Measurements from ENCODE around the gene SNX24. TPM values are rescaled to one million over a fixed set of nuclear protein-coding genes. Genes with fewer than 3 reads are reported as not detected.

The SNX24 gene
- total and polyA plus RNA-seq, 2 experiments from 2014 or later: 18.0 to 27.5 TPM

- TF ChIP-seq REST (IDR thresholded peaks at IDR 0.05; ENCODE audit: unreplicated experiment): no peak
Observed at GRCh38 chr5:122907276-122907675, 61.9 kb downstream of the SNX24 start (continued).

- Histone ChIP-seq H3K4me2 (no peak overlapping the region), H2AFZ (no peak overlapping the region), H3K36me3 (ENCODE audit: insufficient read depth) (no peaks in the 10 kb centered on the region), H4K20me1 (replicated peaks; ENCODE audit: insufficient read depth) (no peaks in the 10 kb centered on the region), H3K79me2 (replicated peaks; ENCODE audit: insufficient read depth) (no peaks in the 10 kb centered on the region), H3K27ac (ENCODE audit: low read depth) (no peak overlapping the region), H3F3A (replicated peaks; ENCODE audit: low read depth) (no peaks in the 10 kb centered on the region), H3K27me3 (ENCODE audit: insufficient read depth) (no peaks in the 10 kb centered on the region), H3K4me1 (ENCODE audit: insufficient read depth) (no peaks in the 10 kb centered on the region), H3K4me3 (no peak overlapping the region), H3K9me2 (ENCODE audit: insufficient read depth) (no peaks in the 10 kb centered on the region)
- peaks cover 6% of the 10 kb centered on the region; the same call in 2 of the 3 replicates for H3K9me3 Mint-ChIP-seq
- no peak for ATAC-seq
- H3K4me1 Mint-ChIP-seq: peaks cover 5% of the 10 kb centered on the region; the same call in 2 of the 3 replicates
- H3K4me3 Mint-ChIP-seq: no peak overlapping the region
- DNase-seq (ENCODE audit: low spot score): no peak
- no peak overlapping the region for H3K27ac Mint-ChIP-seq
- TF ChIP-seq ZNF331 (CRISPR knock-in tag; IDR thresholded peaks at IDR 0.05; ENCODE audit: low read depth) (no peak), POLR2AphosphoS5 (IDR thresholded peaks at IDR 0.05; ENCODE audit: low read depth) (no peak), ZNF114 (CRISPR knock-in tag; IDR thresholded peaks at IDR 0.05) (no peak), EZH2 (IDR thresholded peaks at IDR 0.05; ENCODE audit: low read depth, unreplicated experiment) (no peak)
- H3K27me3 Mint-ChIP-seq (ENCODE audit: insufficient read depth, low read depth, poor library complexity): peaks cover 2% of the 10 kb centered on the region
- peaks cover 4% of the 10 kb centered on the region; the same call in 2 of the 3 replicates for H3K36me3 Mint-ChIP-seq (ENCODE audit: low read depth)
Observed at GRCh38 chr5:122908108-122908507, 62.7 kb downstream of the SNX24 start.

GRCh38 chr5:122908662-122909061 is 63.2 kb downstream of the SNX24 start:
- Histone ChIP-seq H3F3A (replicated peaks; ENCODE audit: low read depth) (no peaks in the 10 kb centered on the region), H3K4me2 (no peak overlapping the region), H3K36me3 (ENCODE audit: insufficient read depth) (no peaks in the 10 kb centered on the region), H3K27ac (ENCODE audit: low read depth) (no peak overlapping the region), H2AFZ (no peak overlapping the region), H3K9me2 (ENCODE audit: insufficient read depth) (no peaks in the 10 kb centered on the region), H3K27me3 (ENCODE audit: insufficient read depth) (no peaks in the 10 kb centered on the region), H3K4me3 (no peak overlapping the region), H3K4me1 (ENCODE audit: insufficient read depth) (no peaks in the 10 kb centered on the region), H3K79me2 (replicated peaks; ENCODE audit: insufficient read depth) (no peaks in the 10 kb centered on the region), H4K20me1 (replicated peaks; ENCODE audit: insufficient read depth) (no peaks in the 10 kb centered on the region)
- Mint-ChIP-seq H3K36me3 (ENCODE audit: low read depth) (peaks cover 6% of the 10 kb centered on the region; the same call in 2 of the 3 replicates), H3K4me3 (no peak overlapping the region), H3K27me3 (ENCODE audit: insufficient read depth, low read depth, poor library complexity) (peaks cover 2% of the 10 kb centered on the region), H3K27ac (no peak overlapping the region), H3K4me1 (peaks cover 5% of the 10 kb centered on the region; the same call in 2 of the 3 replicates), H3K9me3 (peaks cover 9% of the 10 kb centered on the region; the same call in 2 of the 3 replicates)
- ATAC-seq (peak; percentile 69), DNase-seq (ENCODE audit: low spot score) (peak; percentile 34)
- TF ChIP-seq NANOG (IDR thresholded peaks at IDR 0.05; ENCODE audit: borderline replicate concordance): no peak
- peak in 1 of 2 experiments; percentile 35; a peak in 3 of 4 replicates for TF ChIP-seq CTCF (conservative IDR thresholded peaks at IDR 0.05; ENCODE audit: low read depth in 2 of 2)

All from GM23338 (cell line).